HepG2 (cell line): ENCODE measurements around the gene DLEC1.

Experiments
- ELF1 ChIP-seq: sonication (generic); formaldehyde crosslinking; IDR thresholded peaks from 2 replicates; pipeline ENCODE4 v1.4.0; 2020; ENCODE audit warnings: missing genetic modification reagents
- NFYB ChIP-seq: sonication (generic); formaldehyde crosslinking; IDR thresholded peaks from 2 replicates; pipeline ENCODE4 v1.4.0; 2020; ENCODE audit warnings: missing genetic modification reagents
- ZEB1 ChIP-seq: IDR thresholded peaks from 2 replicates; pipeline ENCODE4 v1.6.1; 2012; ENCODE audit warnings: mild to moderate bottlenecking, low read depth, inconsistent platforms; ENCODE audit not compliant: insufficient replicate concordance
- ZNF274 ChIP-seq: sonication (generic); formaldehyde crosslinking; IDR thresholded peaks from 2 replicates; pipeline ENCODE4 v1.5.1; 2020; ENCODE audit warnings: mild to moderate bottlenecking, missing genetic modification reagents
- TF ChIP-seq, protein P1 (sequence below): sonication (generic); formaldehyde crosslinking; IDR thresholded peaks from 2 replicates; pipeline ENCODE4 v1.5.0; 2020; ENCODE audit warnings: mild to moderate bottlenecking, missing genetic modification reagents, moderate library complexity
- TF ChIP-seq, protein P2 (sequence below): sonication (generic); formaldehyde crosslinking; IDR thresholded peaks from 2 replicates; pipeline ENCODE4 v1.5.0; 2020; ENCODE audit warnings: mild to moderate bottlenecking, low read depth, missing genetic modification reagents, borderline replicate concordance
- TF ChIP-seq, protein P3 (sequence below): sonication (generic); formaldehyde crosslinking; IDR thresholded peaks from 2 replicates; pipeline ENCODE4 v1.5.0; 2020; ENCODE audit warnings: missing genetic modification reagents
- TF ChIP-seq, protein P4 (sequence below), 2 experiments: sonication (generic) in 1 of 2; formaldehyde crosslinking in 1 of 2; IDR thresholded peaks; 2 replicates each; pipeline versions ENCODE4 v1.4.0 to v1.6.1; 2016 to 2020; ENCODE audit warnings: borderline replicate concordance in 1 of 2, low read depth in 1 of 2, mild to moderate bottlenecking in 1 of 2, missing genetic modification reagents in 1 of 2

DNA sequence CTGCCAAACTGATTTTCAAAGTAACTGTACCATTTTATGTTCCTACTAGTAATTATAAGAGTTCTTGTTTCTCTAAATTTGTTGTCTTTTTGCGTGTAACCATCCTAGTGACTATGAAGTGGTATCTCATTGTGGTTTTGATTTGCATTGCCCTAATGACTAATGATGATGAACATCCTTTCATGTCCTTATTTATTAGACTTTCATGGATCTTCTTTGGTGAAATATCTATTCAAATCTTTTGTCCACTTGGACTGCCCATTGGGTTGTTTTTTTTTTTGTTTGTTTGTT is 130.0 kb downstream of the DLEC1 start:
- TF ChIP-seq ELF1 (CRISPR knock-in tag) (no peak), ZNF274 (no peak), ZEB1 (no peak), NFYB (CRISPR knock-in tag) (no peak)
- TF ChIP-seq, protein P1, sequence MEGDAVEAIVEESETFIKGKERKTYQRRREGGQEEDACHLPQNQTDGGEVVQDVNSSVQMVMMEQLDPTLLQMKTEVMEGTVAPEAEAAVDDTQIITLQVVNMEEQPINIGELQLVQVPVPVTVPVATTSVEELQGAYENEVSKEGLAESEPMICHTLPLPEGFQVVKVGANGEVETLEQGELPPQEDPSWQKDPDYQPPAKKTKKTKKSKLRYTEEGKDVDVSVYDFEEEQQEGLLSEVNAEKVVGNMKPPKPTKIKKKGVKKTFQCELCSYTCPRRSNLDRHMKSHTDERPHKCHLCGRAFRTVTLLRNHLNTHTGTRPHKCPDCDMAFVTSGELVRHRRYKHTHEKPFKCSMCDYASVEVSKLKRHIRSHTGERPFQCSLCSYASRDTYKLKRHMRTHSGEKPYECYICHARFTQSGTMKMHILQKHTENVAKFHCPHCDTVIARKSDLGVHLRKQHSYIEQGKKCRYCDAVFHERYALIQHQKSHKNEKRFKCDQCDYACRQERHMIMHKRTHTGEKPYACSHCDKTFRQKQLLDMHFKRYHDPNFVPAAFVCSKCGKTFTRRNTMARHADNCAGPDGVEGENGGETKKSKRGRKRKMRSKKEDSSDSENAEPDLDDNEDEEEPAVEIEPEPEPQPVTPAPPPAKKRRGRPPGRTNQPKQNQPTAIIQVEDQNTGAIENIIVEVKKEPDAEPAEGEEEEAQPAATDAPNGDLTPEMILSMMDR = no peak
- TF ChIP-seq, protein P2, sequence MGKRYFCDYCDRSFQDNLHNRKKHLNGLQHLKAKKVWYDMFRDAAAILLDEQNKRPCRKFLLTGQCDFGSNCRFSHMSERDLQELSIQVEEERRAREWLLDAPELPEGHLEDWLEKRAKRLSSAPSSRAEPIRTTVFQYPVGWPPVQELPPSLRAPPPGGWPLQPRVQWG = no peak
- TF ChIP-seq, protein P3, sequence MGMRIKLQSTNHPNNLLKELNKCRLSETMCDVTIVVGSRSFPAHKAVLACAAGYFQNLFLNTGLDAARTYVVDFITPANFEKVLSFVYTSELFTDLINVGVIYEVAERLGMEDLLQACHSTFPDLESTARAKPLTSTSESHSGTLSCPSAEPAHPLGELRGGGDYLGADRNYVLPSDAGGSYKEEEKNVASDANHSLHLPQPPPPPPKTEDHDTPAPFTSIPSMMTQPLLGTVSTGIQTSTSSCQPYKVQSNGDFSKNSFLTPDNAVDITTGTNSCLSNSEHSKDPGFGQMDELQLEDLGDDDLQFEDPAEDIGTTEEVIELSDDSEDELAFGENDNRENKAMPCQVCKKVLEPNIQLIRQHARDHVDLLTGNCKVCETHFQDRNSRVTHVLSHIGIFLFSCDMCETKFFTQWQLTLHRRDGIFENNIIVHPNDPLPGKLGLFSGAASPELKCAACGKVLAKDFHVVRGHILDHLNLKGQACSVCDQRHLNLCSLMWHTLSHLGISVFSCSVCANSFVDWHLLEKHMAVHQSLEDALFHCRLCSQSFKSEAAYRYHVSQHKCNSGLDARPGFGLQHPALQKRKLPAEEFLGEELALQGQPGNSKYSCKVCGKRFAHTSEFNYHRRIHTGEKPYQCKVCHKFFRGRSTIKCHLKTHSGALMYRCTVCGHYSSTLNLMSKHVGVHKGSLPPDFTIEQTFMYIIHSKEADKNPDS (CRISPR knock-in tag) = no peak
- TF ChIP-seq, protein P4, sequence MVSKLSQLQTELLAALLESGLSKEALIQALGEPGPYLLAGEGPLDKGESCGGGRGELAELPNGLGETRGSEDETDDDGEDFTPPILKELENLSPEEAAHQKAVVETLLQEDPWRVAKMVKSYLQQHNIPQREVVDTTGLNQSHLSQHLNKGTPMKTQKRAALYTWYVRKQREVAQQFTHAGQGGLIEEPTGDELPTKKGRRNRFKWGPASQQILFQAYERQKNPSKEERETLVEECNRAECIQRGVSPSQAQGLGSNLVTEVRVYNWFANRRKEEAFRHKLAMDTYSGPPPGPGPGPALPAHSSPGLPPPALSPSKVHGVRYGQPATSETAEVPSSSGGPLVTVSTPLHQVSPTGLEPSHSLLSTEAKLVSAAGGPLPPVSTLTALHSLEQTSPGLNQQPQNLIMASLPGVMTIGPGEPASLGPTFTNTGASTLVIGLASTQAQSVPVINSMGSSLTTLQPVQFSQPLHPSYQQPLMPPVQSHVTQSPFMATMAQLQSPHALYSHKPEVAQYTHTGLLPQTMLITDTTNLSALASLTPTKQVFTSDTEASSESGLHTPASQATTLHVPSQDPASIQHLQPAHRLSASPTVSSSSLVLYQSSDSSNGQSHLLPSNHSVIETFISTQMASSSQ (IDR thresholded peaks at IDR 0.05; ENCODE audit: low read depth) = no peak
- TF ChIP-seq, protein P4 (CRISPR knock-in tag; IDR thresholded peaks at IDR 0.05; ENCODE audit: borderline replicate concordance) = no peak
